ENCODE measurements around the gene IRAK4.

IRAK4 gene

DNA sequence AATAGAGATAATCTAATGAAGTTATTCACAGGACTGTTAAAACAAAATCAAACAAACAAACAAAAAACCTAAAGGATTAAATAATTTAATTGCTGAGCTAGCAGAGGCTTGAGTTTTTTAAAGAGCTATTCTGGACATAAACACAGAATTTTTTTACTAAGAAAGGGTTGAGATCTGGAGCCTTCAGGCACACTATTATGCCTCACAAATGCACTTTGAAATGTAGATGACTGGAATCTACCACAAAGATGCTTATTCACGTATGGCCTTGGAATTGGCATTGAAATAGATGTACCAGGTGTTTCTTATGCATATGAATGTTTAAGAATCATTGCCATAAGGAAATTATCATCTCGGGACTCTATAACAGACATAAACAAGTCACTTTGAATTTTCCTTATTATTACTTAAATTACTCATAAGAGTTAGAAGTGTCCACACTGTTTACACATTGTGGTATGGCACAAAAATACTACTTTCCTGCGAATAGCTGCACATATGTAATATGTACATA, 21.8 kb upstream of the IRAK4 start:
- Histone ChIP-seq H3K36me3 (ENCODE audit: control insufficient read depth in 1 of 2, insufficient read depth in 2 of 2, low read length in 2 of 2) (peaks cover 0 to 3% of the 10 kb centered on the region in 2 experiments), H3K9ac (ENCODE audit: low read length) (no peak overlapping the region), H2BK5ac (ENCODE audit: low read depth, low read length, poor library complexity) (no peak overlapping the region), H3K27me3 (ENCODE audit: insufficient read depth, low read length) (no peaks in the 10 kb centered on the region), H4K8ac (ENCODE audit: low read depth, low read length) (no peak overlapping the region), H2AK5ac (ENCODE audit: low read length) (no peak overlapping the region), H3K4me3 (ENCODE audit: low read depth, low read length) (no peak overlapping the region), H3K4me1 (ENCODE audit: control insufficient read depth in 1 of 2, insufficient read depth in 2 of 2, low read length in 2 of 2) (no peaks in the 10 kb centered on the region), H3K14ac (ENCODE audit: low read length) (no peak overlapping the region), H3K79me2 (ENCODE audit: control insufficient read depth, insufficient read depth, low read length, poor library complexity) (no peaks in the 10 kb centered on the region), H4K91ac (ENCODE audit: low read depth, low read length) (no peak overlapping the region), H3K18ac (ENCODE audit: low read length) (no peak overlapping the region), H3K4me2 (ENCODE audit: low read length) (no peak overlapping the region), H2BK12ac (ENCODE audit: low read length) (no peak overlapping the region), H2BK120ac (ENCODE audit: insufficient read depth, low read length, poor library complexity) (no peak overlapping the region), H2AFZ (ENCODE audit: insufficient read depth, low read length, poor library complexity) (no peak overlapping the region), H3K79me1 (ENCODE audit: low read length) (no peaks in the 10 kb centered on the region), H3K4ac (ENCODE audit: low read depth, low read length) (no peak overlapping the region), H4K12ac (ENCODE audit: low read depth, low read length) (no peak overlapping the region), H3K23ac (ENCODE audit: low read length) (no peak overlapping the region), H3K27ac (ENCODE audit: low read depth, low read length) (no peak overlapping the region), H3K9me3 (ENCODE audit: insufficient read depth, low read depth, low read length) (no peaks in the 10 kb centered on the region)
- no CpG with 5 or more reads among the region's 3 CpGs for WGBS (ENCODE audit: extremely low coverage, insufficient coverage, insufficient read length)
- no peak for DNase-seq

GRCh38 chr12:43737646-43738045, 21.1 kb upstream of the IRAK4 start:
- H3K4me1 ChIP-seq (ENCODE audit: control insufficient read depth in 1 of 2, insufficient read depth in 2 of 2, low read length in 2 of 2), result no peaks in the 10 kb centered on the region
- no peak overlapping the region for H3K4me2 ChIP-seq (ENCODE audit: low read length)
- no peaks in the 10 kb centered on the region for H3K27me3 ChIP-seq (ENCODE audit: insufficient read depth, low read length)
- H4K91ac ChIP-seq (ENCODE audit: low read depth, low read length), result no peak overlapping the region
- no peaks in the 10 kb centered on the region for H3K79me2 ChIP-seq (ENCODE audit: control insufficient read depth, insufficient read depth, low read length, poor library complexity)
- WGBS (ENCODE audit: extremely low coverage, insufficient coverage, insufficient read length), result no CpG with 5 or more reads among the region's 2 CpGs
- H3K18ac ChIP-seq (ENCODE audit: low read length), result no peak overlapping the region
- peaks cover 0 to 3% of the 10 kb centered on the region in 2 experiments for H3K36me3 ChIP-seq (ENCODE audit: control insufficient read depth in 1 of 2, insufficient read depth in 2 of 2, low read length in 2 of 2)
- H3K4ac ChIP-seq (ENCODE audit: low read depth, low read length), result no peak overlapping the region
- H3K9me3 ChIP-seq (ENCODE audit: insufficient read depth, low read depth, low read length), result no peaks in the 10 kb centered on the region
- H3K79me1 ChIP-seq (ENCODE audit: low read length), result no peaks in the 10 kb centered on the region
- no peak overlapping the region for H3K9ac ChIP-seq (ENCODE audit: low read length)
- DNase-seq, result no peak
- H2AFZ ChIP-seq (ENCODE audit: insufficient read depth, low read length, poor library complexity), result no peak overlapping the region
- H3K4me3 ChIP-seq (ENCODE audit: low read depth, low read length), result no peak overlapping the region
- H2AK5ac ChIP-seq (ENCODE audit: low read length), result no peak overlapping the region
- no peak overlapping the region for H2BK12ac ChIP-seq (ENCODE audit: low read length)
- H4K8ac ChIP-seq (ENCODE audit: low read depth, low read length), result no peak overlapping the region
- no peak overlapping the region for H3K23ac ChIP-seq (ENCODE audit: low read length)
- H4K12ac ChIP-seq (ENCODE audit: low read depth, low read length), result no peak overlapping the region
- no peak overlapping the region for H3K14ac ChIP-seq (ENCODE audit: low read length)
- H3K27ac ChIP-seq (ENCODE audit: low read depth, low read length), result no peak overlapping the region
- no peak overlapping the region for H2BK5ac ChIP-seq (ENCODE audit: low read depth, low read length, poor library complexity)
- no peak overlapping the region for H2BK120ac ChIP-seq (ENCODE audit: insufficient read depth, low read length, poor library complexity)

DNA sequence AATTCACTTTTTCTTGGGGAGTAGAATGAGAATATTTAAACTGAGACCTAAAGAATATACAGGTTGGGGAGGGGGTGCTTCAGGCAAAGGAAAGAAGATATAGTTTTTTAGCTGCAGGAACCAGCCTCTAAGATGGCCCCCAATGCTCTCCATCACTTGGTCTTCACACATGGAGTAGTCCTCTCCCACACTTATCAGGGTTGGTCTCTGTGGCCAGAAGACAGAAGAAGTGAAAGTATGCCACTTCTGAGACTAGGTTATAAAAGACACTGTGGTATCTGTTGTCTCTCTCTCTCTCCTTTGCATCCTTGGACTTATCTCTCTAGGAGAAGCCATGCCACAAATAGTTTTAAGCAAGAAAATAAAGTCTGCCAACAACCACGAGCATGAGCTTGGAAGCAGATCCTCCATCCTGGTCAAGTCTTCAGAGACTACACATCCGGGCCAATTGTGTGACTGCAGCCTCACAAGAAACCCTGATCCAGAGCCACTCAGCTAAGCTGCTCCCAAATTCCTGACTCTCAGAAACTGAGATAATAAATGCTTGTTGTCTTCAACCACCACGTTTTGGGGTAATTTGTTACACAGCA, 18.1 kb upstream of the IRAK4 start:
- Histone ChIP-seq H2AK5ac (ENCODE audit: low read length) (no peak overlapping the region), H3K4ac (ENCODE audit: low read depth, low read length) (no peak overlapping the region), H2BK120ac (ENCODE audit: insufficient read depth, low read length, poor library complexity) (no peak overlapping the region), H4K12ac (ENCODE audit: low read depth, low read length) (no peak overlapping the region), H3K79me2 (ENCODE audit: control insufficient read depth, insufficient read depth, low read length, poor library complexity) (no peaks in the 10 kb centered on the region), H3K36me3 (ENCODE audit: control insufficient read depth in 1 of 2, insufficient read depth in 2 of 2, low read length in 2 of 2) (peaks cover 0 to 3% of the 10 kb centered on the region in 2 experiments), H3K27me3 (ENCODE audit: insufficient read depth, low read length) (no peaks in the 10 kb centered on the region), H3K18ac (ENCODE audit: low read length) (no peak overlapping the region), H2BK12ac (ENCODE audit: low read length) (no peak overlapping the region), H3K4me2 (ENCODE audit: low read length) (no peak overlapping the region), H3K9ac (ENCODE audit: low read length) (no peak overlapping the region), H4K91ac (ENCODE audit: low read depth, low read length) (no peak overlapping the region), H2AFZ (ENCODE audit: insufficient read depth, low read length, poor library complexity) (no peak overlapping the region), H3K23ac (ENCODE audit: low read length) (no peak overlapping the region), H2BK5ac (ENCODE audit: low read depth, low read length, poor library complexity) (no peak overlapping the region), H3K14ac (ENCODE audit: low read length) (no peak overlapping the region), H4K8ac (ENCODE audit: low read depth, low read length) (no peak overlapping the region), H3K79me1 (ENCODE audit: low read length) (no peaks in the 10 kb centered on the region), H3K27ac (ENCODE audit: low read depth, low read length) (no peak overlapping the region), H3K9me3 (ENCODE audit: insufficient read depth, low read depth, low read length) (no peaks in the 10 kb centered on the region), H3K4me3 (ENCODE audit: low read depth, low read length) (no peak overlapping the region), H3K4me1 (ENCODE audit: control insufficient read depth in 1 of 2, insufficient read depth in 2 of 2, low read length in 2 of 2) (no peaks in the 10 kb centered on the region)
- no CpG with 5 or more reads among the region's 3 CpGs for WGBS (ENCODE audit: extremely low coverage, insufficient coverage, insufficient read length)
- no peak for DNase-seq

DNA sequence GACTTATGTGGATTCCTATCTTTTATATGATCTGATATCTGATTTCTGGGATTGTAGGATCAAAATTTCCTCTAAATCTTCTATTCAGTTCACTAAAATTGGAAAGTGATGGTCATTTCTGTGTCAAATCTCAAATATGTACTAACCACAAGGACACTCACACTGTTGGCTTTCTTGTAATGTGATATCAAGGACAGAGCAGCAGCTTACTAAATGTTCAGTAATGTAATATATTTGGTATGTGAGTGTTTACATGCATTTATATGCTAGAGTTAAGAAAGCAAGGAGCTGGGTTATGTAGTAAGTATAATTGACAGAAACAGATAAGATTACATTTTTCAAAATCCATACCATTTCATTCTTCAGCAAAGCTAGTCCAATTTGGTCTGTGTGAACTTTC, 16.6 kb upstream of the IRAK4 start:
- Histone ChIP-seq H3K18ac (ENCODE audit: low read length) (no peak overlapping the region), H3K36me3 (ENCODE audit: control insufficient read depth in 1 of 2, insufficient read depth in 2 of 2, low read length in 2 of 2) (no peaks in the 10 kb centered on the region), H3K9me3 (ENCODE audit: insufficient read depth, low read depth, low read length) (no peaks in the 10 kb centered on the region), H2AK5ac (ENCODE audit: low read length) (no peak overlapping the region), H4K8ac (ENCODE audit: low read depth, low read length) (no peak overlapping the region), H3K14ac (ENCODE audit: low read length) (no peak overlapping the region), H3K4me2 (ENCODE audit: low read length) (no peak overlapping the region), H3K27me3 (ENCODE audit: insufficient read depth, low read length) (no peaks in the 10 kb centered on the region), H4K91ac (ENCODE audit: low read depth, low read length) (no peak overlapping the region), H3K79me2 (ENCODE audit: control insufficient read depth, insufficient read depth, low read length, poor library complexity) (no peaks in the 10 kb centered on the region), H4K12ac (ENCODE audit: low read depth, low read length) (no peak overlapping the region), H3K79me1 (ENCODE audit: low read length) (no peaks in the 10 kb centered on the region), H2AFZ (ENCODE audit: insufficient read depth, low read length, poor library complexity) (no peak overlapping the region), H2BK5ac (ENCODE audit: low read depth, low read length, poor library complexity) (no peak overlapping the region), H3K4me1 (ENCODE audit: control insufficient read depth in 1 of 2, insufficient read depth in 2 of 2, low read length in 2 of 2) (no peaks in the 10 kb centered on the region), H3K23ac (ENCODE audit: low read length) (no peak overlapping the region), H2BK12ac (ENCODE audit: low read length) (no peak overlapping the region), H3K27ac (ENCODE audit: low read depth, low read length) (no peak overlapping the region), H3K4ac (ENCODE audit: low read depth, low read length) (no peak overlapping the region), H3K4me3 (ENCODE audit: low read depth, low read length) (no peak overlapping the region), H2BK120ac (ENCODE audit: insufficient read depth, low read length, poor library complexity) (no peak overlapping the region), H3K9ac (ENCODE audit: low read length) (no peak overlapping the region)
- DNase-seq, result peak; percentile 19 to 82
